OCI-LY3 (cell line): ENCODE measurements around the gene APBB1.

Source experiments
- H2AFZ ChIP-seq: fragments of 200-600, 300-600 bp; shearing (Covaris generic); 2 replicates; pipeline ENCODE4 v1.6.0; 2014; ENCODE audit warnings: antibody characterized with exemption, low read depth, low read length
- H3K27ac ChIP-seq: fragments of 200-600, 300-600 bp; sonication (generic); 2 replicates; pipeline ENCODE4 v1.5.1; 2014; ENCODE audit warnings: mild to moderate bottlenecking, low read length, moderate library complexity, mixed read lengths
- H3K27me3 ChIP-seq: fragments of 200-600, 300-600 bp; sonication (generic); 2 replicates; pipeline ENCODE4 v1.6.1; 2014; ENCODE audit warnings: low read depth, low read length, mixed read lengths
- H3K36me3 ChIP-seq: fragments of 200-600, 300-600 bp; sonication (generic); replicated peaks from 2 replicates; pipeline ENCODE3; 2014; ENCODE audit warnings: low read depth, low read length, mixed read lengths
- H3K4me1 ChIP-seq: fragments of 300-600, 200-600 bp; sonication (generic); 2 replicates; pipeline ENCODE4 v1.6.1; 2014; ENCODE audit warnings: low read length, mixed read lengths
- H3K4me2 ChIP-seq: fragments of 200-600, 300-600 bp; sonication (generic); 2 replicates; pipeline ENCODE4 v1.6.1; 2014; ENCODE audit warnings: low read length, mixed read lengths
- H3K4me3 ChIP-seq: fragments of 300-600, 200-600 bp; sonication (generic); 2 replicates; pipeline ENCODE4 v1.5.1; 2014; ENCODE audit warnings: antibody characterized with exemption, mild to moderate bottlenecking, low read length, moderate library complexity
- H3K79me2 ChIP-seq: fragments of 300-600, 200-600 bp; shearing (Covaris generic); 2 replicates; pipeline ENCODE4 v1.6.1; 2014; ENCODE audit warnings: mild to moderate bottlenecking, low read length, mixed read lengths
- H3K9ac ChIP-seq: fragments of 300-600, 200-600 bp; shearing (Covaris generic); 2 replicates; pipeline ENCODE4 v1.6.0; 2014; ENCODE audit warnings: mild to moderate bottlenecking, low read length, moderate library complexity
- H3K9me3 ChIP-seq: fragments of 200-600, 300-600 bp; shearing (Covaris generic); 2 replicates; pipeline ENCODE4 v1.6.1; 2014; ENCODE audit warnings: low read length, mixed read lengths; ENCODE audit not compliant: insufficient read depth
- H4K20me1 ChIP-seq: fragments of 200-600, 300-600 bp; sonication (generic); 2 replicates; pipeline ENCODE4 v1.6.1; 2016; ENCODE audit warnings: low read length, mixed read lengths; ENCODE audit not compliant: insufficient read depth
- CTCF ChIP-seq: fragments of 200-600, 300-600 bp; sonication (generic); IDR thresholded peaks from 2 replicates; pipeline ENCODE4 v1.5.1; 2014; ENCODE audit warnings: antibody characterized with exemption, low read length, low read depth
- EZH2phosphoT487 ChIP-seq: fragments of 200-600 bp; shearing (Covaris generic); IDR thresholded peaks from 2 replicates; pipeline ENCODE4 v1.6.1; 2018; ENCODE audit warnings: antibody characterized with exemption, mixed run types, low read depth

APBB1 gene

GRCh38 chr11:6345366-6345765 lies 73.5 kb downstream of the APBB1 start:
- Histone ChIP-seq H3K79me2 (no peaks in the 10 kb centered on the region), H3K9ac (no peak overlapping the region)

More at GRCh38 chr11:6345366-6345765, 73.5 kb downstream of the APBB1 start:
- TF ChIP-seq EZH2phosphoT487, result no peak
- no peak for TF ChIP-seq CTCF
- no peak overlapping the region for H3K4me3 ChIP-seq
- no peak overlapping the region for H3K4me2 ChIP-seq
- no peaks in the 10 kb centered on the region for H4K20me1 ChIP-seq
- peaks cover 14% of the 10 kb centered on the region for H3K4me1 ChIP-seq
- H3K27ac ChIP-seq, result no peak overlapping the region
- peaks cover 7% of the 10 kb centered on the region; the same call in 1 of the 2 replicates for H3K27me3 ChIP-seq
- H2AFZ ChIP-seq, result no peak overlapping the region
- H3K9me3 ChIP-seq, result no peaks in the 10 kb centered on the region
- no peaks in the 10 kb centered on the region for H3K36me3 ChIP-seq
